Hypothalamus (tissue), 51 donors: Measurements from ENCODE around the gene GPM6B.

ENCODE experiments used
- DNase-seq, 51 donors: peaks; one replicate each; lab custom pipeline; 2025; lab: John Stamatoyannopoulos, UW

The GPM6B gene, protein sequence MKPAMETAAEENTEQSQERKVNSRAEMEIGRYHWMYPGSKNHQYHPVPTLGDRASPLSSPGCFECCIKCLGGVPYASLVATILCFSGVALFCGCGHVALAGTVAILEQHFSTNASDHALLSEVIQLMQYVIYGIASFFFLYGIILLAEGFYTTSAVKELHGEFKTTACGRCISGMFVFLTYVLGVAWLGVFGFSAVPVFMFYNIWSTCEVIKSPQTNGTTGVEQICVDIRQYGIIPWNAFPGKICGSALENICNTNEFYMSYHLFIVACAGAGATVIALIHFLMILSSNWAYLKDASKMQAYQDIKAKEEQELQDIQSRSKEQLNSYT

DNA sequence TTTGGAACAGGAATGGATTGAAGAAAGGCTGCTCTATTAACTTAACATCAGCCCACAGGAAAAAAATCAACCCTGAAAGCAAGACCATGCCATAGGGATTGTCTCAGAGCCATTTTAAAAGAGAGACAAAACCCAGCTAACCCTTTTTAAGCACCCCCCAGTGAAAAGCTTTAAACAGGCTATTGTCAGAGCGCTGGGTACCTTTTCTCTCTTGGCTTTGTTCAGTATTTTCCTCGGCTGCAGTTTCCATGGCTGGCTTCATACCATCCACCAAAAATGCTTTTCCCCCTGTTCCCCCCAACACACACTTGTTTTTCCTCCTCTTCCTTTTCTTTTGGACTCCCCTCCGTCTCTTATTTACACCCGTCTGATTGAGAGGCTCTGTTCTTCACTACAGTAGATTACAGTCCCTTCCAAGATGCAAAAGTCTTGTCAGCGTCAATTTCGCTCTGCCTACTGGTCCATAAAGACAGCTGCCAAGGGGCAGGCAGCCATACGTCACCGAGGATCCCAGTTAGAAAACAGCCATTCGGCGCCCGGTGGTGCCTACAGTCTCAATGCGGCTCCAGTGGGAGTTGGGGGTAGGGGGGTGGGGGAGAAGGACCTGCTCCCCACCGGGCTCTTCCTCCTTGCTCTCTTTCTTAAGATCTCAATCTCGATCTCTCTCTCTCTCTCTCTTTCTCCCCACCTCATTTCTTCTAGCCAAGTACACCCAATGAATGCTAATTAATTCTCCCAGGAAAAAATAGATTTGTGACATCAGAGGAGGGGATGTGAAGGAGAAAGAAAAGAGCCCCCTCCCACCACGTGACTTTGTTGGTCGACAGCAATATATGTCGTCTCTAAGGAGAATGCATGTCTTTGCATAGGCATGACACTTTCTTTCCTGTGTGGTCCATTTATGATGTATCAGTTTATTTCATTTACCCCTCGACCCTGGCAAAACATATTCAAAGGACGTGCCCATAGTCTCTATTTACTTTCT lies at the start of gene GPM6B:
TSS of gene GPM6B (minus strand) at position 451 of the 985 bp plus-strand sequence. CDS start at position 262, 189 bp downstream.
- DNase-seq: peak in 40 of 51 donors; percentile 1 to 80 (median 31)

DNA sequence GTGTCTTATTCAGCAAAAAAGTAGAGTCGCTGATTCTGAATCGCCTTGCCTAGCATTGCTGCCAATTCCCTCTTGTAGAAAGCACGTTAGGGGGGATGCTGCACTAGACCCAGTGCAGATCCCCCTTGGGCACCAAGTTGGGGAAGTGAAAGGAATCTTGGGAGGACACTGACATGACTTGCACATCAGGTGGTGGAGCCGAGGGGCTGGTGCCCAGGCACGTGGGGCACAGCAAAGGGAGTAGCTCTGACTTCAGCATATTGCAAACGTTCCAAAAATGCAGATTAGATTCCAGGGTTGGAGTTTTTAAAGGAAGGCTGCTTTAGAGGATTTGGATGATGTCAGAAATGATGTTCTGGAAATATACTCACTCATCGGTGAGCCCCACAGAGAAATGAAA lies 47.4 kb upstream of the GPM6B start:
- DNase-seq: peak in 6 of 51 donors; percentile 0 to 17 (median 2)

DNA sequence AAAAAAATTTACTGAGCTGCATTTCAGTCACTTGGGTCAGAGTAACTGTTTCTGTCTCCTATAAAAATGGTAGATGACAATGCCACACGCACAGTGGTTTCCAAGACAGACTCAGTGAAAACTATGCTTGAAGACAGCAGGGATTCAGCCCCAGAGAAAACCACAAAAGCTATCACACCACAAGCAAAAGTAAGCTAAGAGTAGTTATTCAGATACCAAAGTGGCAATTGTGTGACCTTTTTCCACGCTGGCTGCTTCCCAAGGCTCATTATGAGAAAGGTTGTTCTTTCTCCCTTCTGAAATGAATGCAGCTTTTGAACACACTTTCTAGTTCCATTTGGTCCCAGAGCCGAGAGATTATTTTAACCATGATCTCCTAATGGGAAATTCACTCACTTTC lies 46.4 kb upstream of the GPM6B start:
- peak in 14 of 51 donors; percentile 0 to 23 (median 5) for DNase-seq

DNA sequence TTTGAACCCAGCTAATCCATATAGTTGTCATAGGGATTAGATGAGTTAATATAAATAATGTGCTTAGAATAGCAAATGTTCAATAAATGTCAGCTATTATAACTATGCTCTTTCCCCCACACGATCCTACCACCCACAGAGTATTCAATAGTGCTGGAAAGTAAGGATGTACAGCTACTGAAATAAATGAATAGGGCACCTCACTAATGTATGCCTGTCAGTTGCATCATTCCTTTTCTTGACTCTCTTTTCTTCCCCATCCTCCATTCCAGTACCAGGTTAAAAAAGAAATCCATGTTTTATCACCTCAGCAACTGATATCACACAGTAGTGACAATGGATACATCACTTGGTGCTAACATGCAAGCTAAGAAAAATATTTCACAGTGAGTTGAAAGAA lies 42.8 kb upstream of the GPM6B start:
- DNase-seq: no peak

DNA sequence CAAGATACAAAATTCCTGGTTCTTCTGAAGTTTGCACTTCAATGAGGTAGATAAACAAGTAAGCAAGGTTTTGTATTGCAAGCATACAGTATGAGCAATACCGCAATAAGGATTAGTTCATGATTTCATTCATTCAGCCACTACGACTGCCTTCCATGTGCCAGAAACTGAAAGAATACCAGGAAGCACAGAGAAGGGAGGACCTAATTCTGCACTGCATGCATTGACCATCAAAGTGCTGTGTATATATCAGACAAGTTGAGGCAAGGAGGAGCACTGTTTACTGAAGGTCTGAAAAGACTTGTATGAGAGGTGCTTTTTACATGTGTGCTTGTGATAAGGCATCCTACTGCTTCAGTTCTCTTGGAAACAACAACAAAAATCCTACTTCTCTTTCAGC lies 40.9 kb upstream of the GPM6B start:
- DNase-seq: no peak

DNA sequence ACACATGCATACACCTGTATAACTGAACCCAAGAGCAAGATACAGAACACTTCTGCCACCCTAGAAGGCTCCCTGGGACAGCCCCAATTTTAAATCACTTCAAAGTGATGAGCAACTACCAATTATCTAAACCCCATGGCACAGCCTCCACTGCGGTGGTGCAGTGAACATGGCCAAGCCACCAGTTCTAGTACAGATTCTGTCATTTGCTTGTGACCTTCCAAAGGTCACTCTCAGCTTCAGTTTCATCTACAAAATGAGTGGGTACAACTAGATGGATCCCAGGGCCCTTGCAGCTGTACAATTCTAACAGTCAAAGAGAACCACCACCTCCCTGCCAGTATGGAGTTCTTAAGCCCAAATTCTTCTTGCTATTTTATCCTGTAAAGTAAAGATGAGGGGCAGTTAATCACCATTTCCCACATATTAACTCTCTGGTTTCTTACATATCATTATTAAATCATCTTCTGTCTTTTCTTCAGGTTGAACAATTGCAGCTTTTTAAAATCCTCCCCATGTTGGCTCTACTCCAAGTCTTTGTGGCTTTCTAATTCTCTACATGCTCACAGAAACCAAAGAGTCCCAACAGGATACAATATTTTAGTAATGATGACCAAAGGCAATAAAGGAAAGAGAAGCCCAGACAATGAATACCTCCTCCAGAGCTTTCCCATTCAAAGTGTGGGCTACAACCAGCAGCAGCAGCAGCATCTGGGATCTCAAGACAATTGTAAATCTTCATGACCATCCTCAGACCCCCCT lies 39.0 kb upstream of the GPM6B start:
- no peak for DNase-seq

DNA sequence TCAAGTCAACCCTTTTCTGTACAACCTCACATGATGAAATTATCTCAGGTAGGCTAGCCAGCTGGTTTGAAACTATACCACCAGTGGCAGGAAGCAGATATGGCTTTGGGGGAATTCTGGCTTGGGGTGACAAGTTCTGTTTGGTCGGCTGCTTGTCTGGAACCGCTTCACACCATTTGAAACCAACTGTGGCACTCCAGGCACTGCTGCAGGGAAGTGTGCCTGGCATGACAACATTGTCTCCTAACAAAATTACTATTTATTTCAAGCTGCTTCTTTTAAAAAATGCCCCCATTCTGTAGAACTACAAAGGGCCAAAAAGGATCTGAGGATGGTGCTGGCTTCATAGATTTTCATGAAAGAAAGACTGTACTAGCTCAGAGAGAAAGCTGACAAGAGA lies 37.1 kb upstream of the GPM6B start:
- DNase-seq: peak in 2 of 51 donors; percentile 6 to 11

DNA sequence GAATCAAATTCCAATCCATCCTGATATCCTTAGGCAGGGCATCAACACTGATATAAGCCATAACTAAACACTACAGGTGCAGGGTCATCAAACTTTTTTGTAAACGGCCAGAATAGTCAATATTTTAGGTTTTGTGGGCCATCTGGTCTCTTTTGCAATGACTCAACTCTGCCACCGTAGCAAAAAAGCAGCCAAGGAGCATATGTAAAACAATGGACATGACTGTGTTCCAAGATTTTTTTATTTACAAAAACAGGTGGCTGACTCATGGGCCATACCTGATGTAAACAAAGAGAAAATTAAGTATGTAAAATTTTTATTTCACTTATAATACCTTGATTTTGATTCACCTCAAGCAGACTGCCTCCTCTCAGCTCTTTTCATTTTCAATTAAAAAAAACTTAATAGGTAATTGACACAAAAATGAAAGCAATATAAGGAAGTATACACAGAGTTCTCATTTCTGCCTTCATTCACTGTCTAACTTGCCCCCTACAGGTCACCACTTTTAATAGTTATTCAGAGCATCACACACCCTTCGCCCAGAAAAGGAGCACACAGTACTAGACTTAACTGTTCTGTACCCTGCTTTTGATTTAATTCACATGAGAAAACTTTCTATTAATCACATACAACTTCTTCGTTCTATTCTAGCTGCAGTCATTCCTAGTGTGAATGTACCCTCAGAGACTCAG lies 35.3 kb upstream of the GPM6B start:
- no peak for DNase-seq

DNA sequence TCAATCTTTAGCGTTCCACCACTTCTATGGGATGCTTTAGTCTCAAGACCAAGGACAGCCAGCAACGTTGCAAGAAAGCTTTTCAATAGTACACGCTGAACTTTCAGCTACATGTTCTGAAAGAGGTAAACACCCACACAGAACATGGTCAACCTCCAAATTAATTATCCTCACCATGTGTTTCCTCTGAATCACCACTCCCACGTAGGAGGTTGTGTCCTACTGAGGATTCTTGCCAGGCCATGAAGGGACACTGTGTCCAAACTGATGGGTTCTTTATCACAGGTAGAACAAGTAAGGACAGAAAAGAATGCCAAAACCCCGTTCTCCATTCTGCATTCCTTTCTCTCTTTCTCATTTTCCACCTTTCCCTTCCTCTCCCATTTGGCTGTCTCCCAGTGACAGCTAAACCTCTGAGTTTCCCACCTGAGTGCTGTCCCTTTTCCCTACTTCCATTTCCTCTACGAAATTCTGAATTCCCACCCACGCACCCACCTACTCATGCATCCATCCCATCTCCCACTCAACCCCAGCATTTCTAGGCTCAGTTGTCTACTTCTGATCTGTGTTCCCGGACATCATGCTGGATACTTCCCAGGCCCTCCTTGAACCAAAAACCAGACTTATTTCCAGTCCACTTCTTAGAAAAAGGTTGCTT lies 29.0 kb upstream of the GPM6B start:
- peak in 2 of 51 donors; percentile 0 to 11 for DNase-seq

DNA sequence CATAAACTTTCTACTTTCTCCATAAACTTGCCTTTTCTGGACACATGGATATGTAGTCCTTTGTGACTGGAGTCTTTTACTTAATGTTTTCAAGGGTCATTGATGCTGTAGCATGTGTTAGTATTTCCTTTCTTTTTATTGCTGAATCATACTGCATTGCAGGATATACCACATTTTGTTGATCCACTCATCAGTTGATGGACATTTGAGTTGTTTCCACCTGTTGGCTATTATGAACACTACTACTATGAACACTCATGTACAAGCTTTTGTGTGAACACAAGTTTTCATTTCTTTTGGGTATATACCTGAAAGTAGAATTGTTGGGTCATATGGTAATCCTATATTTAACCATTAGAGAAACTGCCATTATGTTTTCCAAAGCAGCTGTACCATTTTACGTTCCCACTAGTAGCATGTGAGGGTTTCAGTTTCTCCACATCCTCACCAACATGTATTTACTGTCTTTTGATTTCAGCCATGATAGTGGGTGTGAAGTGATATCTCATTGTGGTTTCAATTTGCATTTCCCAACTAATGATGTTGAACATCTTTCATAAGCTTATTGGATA lies 26.3 kb upstream of the GPM6B start:
- no peak for DNase-seq

DNA sequence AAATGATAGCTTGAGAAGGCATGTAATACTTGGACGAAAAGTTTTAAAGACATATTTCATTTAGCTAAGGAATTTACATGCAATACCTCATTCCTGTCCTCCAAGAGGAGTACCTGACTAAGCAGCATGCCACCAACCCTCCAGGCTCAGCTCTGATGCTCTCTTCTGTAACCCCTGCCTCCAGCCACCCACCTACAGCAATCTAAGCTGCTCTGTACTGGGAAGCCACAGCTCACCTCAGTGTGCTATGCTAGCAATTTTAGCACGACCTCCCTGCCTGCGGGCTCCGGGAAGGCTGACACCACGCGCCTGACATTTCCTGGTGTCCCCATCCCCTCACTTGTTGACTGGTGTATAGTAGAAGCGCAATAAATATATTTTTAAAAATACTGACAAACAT lies 23.2 kb upstream of the GPM6B start:
- no peak for DNase-seq

DNA sequence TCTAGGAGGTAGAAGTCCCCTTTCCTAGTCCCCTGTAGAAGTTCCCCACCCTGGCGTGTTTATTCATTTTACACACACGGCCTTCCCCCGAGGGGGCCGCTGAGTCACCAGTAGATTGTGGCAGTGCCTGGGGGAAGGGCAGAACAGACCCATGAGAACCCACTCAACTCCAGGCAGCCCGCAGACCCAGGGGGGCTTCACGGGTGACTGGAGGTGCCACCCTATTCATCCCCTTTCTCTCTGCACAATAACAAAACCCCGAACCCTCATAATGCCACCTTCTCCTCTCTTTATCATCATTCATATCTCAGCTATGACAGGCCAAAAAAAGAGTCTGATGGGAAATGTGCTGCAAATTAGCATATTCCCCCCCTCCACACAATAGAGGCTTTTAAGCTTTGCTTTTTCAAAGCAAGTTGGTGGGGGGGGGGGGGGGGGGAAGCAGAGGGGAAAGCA lies 20.4 kb upstream of the GPM6B start:
- peak in 42 of 51 donors; percentile 0 to 86 (median 16) for DNase-seq

DNA sequence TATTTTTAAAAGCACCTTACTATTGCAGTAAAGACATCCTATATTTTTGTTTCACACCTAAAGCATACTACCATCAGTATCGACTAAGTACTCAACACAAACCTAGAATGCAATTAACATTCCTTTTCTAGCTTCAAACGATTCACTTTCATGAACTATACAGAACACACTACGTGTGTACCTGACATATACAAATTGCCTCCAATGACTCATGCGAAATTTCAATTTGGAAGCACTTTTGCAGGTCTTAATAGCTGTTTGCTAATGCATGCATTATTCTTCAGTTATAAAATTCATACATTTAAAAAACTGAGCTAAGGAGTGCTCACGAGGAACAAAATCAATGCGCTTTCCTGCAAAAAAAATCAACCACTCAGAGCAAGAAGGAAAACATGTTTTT lies 19.7 kb upstream of the GPM6B start:
- DNase-seq: no peak

DNA sequence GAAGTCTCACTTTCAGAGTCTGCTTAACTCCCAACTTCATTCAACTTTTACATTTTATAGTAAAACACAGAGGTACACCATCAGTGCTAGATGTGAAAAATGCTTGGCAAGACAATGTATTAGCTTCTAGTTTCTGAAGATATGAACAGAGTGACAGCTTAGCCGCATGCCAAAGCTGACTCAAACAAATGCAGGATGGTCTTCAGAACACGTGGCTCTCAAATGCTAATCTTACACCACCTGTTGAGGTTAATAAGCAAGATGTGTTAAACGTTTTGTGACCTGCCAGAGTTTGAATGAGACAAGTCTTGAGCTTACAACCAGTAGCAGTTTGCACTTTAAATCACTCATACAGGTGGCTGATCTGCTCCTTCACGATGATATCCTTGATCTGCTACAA lies 18.9 kb upstream of the GPM6B start:
- no peak for DNase-seq

DNA sequence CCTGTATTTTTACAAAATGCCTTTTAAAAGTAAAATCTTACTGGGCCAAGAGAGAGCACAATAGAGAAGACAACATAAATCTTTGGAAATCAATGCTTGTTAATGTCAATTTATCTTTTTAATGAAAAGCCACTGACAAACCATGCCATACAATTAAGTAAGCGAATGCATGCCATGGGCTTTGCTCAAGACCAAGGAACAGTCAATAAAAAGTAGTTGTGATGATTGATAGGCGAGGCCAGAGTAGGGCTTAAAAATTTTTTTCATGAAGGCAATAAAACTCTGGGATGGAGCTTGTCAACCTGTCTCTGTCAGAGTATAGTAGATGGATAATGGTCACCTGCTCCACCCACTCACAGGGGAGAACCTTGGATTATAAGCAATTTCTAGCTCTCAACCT lies 17.5 kb upstream of the GPM6B start:
- no peak for DNase-seq

DNA sequence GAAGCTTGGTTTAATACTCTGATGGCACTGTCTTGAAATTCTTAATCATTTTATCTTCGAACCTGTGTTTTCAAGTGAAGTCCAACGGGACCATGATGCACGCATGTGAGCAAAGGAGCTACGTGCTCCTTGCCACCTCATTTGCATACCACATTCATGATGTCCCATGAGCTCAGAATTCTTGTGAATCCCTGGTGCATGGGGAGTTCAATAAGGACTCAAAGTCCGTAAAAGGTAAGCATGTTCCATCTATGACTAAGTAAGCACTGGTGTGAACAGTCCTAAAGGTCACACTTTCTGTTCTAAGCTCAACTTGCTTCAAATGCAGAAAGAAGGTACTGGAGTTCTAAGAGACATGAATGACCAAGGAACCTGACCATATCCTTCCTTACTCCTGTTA lies 13.1 kb upstream of the GPM6B start:
- DNase-seq: no peak

DNA sequence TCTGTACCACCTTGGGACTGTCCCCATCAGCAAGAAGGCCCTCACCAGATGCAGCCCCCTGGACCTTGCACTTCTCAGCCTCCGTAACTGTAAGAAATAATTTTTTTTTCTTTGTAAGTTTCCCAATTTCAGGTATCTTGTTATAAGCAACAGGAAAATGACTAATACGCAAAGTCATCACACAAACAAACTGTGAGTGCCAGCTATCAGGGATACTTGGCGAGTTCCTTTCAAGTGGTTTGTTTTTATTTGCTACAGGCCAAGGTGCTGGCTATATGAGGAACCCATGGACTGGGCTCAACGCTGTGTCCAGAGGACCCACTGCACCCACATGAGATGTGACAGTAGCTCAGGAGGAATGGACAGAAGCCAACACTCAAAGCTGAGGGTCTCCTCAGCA lies 11.5 kb upstream of the GPM6B start:
- DNase-seq: no peak

DNA sequence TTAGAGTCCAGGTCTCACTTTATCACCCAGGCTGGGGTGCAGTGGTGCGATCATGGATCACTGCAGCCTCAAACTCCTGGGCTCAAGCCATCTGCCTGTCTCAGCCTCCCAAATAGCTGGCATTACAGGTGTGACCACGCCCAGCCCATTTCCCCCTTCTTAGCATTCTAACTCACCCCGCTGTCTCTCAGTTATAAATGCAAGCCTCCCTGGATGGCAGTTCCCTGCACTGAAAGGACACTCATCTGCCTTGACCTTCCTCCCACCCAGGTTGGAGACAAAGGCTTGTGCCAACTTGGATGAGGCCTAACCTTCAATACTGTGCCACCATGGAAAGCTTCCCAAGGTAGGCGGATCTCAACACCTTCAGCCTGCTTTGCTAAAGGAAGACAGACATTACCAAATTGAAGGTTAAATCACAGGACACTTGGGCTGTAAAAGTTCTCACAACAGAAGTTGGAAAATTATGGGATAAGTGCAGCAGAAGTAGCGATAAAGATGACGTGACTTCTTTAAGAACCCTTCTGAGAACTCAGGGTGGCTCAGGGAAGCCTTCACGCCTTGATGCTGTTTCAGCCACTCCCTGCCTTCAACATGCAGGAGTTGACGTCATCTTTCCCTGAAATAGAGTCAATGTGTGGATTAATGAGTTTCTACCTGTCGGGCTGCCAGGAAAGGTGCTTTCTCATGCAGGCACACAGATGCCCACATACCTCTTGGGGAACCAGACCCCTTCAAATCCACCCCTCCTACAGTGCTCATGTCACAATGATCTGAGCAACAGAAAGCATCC lies 10.6 kb upstream of the GPM6B start:
- peak in 1 of 51 donors; percentile 4 for DNase-seq
